Brain microvascular endothelial cell (primary cell): Measurements from ENCODE around the gene PLD1.
A peak's percentile ranks its signal among the peaks of the same experiment; 100 is the strongest.

Experiments
- DNase-seq: peaks from one replicate; pipeline ENCODE4 v3.0.0-alpha.2; 2020
- H3K27ac ChIP-seq: fragments of 250-450 bp; sonication (Bioruptor Pico); 2 replicates; pipeline ENCODE4 v1.5.1; 2020; ENCODE audit warnings: mild to moderate bottlenecking, moderate library complexity
- H3K27me3 ChIP-seq: fragments of 250-450 bp; sonication (Bioruptor Pico); replicated peaks from 2 replicates; pipeline ENCODE4 v1.5.1; 2020; ENCODE audit warnings: mild to moderate bottlenecking
- H3K36me3 ChIP-seq: fragments of 250-450 bp; sonication (Bioruptor Pico); replicated peaks from 2 replicates; pipeline ENCODE4 v1.5.1; 2020; ENCODE audit warnings: mild to moderate bottlenecking
- H3K4me3 ChIP-seq: 2 replicates; pipeline ENCODE4 v1.5.1; 2011; ENCODE audit warnings: low read depth, mild to moderate bottlenecking, control low read depth, low read length, moderate library complexity
- CTCF ChIP-seq: IDR thresholded peaks from 2 replicates; pipeline ENCODE4 v1.5.1; 2011; ENCODE audit warnings: low read depth, mild to moderate bottlenecking, moderate library complexity, low read length, control low read depth, inconsistent platforms; ENCODE audit errors: missing control alignments
- in situ Hi-C: cut with HindIII; loops from 2 replicates; pipeline ENCODE4 v1.10.0; 2017; ENCODE audit warnings: low sequenced_read_pairs, low pct_ligation_motif_present

The PLD1 gene

DNA sequence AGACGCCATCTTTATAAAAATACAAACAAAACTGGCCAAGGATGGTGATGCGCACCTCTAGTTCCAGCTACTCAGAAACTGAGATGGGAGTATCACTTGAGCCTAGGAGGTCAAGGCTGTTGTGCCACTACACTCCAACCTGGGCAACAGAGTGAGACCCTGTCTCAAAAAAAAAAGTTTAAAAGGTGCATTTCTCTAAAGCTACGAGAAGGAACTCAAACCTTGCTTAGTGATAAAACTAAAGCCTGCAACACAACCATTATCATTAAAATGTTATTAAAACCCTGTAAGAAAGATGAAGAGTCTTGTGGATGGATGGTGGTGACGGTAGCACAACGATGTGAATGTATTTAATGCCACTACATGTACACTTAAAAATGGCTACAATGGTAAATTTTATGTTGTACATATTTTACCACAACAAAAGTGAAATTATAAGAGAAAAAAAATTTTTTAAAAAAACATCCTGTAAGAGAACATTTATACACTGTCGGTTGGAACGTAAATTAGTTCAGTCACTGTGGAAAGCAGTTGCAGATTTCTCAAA, 3.1 kb downstream of the PLD1 start:
- H3K27me3 ChIP-seq: no peaks in the 10 kb centered on the region
- in situ Hi-C loops: no loop called here
- peak overlapping the region; percentile 98 for H3K27ac ChIP-seq
- no peak for TF ChIP-seq CTCF
- no peak for DNase-seq
- no peak overlapping the region for H3K4me3 ChIP-seq
- H3K36me3 ChIP-seq: no peaks in the 10 kb centered on the region

DNA sequence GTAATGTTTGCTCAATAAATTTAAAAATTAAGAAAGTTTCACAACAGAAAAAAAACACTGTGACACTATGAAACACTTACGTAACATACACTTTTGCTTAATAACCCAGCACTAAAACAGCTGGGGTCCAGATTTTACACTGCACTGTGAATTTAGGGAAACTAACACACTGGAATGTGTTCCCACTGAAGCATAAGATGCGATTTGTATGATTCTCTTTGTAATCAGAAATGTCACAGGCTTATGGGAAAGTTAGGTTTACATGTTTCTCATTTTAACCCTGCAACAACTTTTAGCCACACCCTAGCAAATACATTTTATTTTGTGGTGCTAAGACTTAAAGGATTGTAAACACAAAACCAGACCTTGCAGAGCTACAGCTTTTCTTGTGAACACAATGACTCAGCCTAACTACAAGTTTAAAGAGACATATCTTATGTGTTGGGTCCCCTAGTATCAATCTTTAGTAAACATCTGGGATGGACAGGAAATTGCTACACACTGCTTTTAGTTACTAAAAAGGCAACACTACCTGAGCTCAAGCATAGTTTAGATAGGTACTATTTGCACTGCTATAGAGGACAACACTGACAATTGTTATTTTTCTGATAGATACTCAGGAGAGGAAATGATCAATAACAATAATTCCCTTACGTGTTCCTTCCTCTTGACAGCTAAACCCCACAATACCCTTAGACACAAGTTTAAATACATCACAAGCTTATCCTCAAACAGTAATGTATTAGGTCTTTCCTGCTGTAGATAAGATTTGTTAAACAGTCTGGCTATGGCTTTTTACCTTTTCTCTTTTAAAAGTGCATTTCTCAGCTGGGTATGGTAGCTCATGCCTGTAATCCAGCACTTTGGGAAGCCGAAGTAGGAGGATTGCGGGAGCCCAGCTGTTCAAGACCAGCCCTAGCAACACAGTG, 3.8 kb downstream of the PLD1 start:
- no peak for TF ChIP-seq CTCF
- in situ Hi-C loops: no loop called here
- peak overlapping the region; percentile 98 for H3K27ac ChIP-seq

GRCh38 chr3:171805687-171806086, 4.6 kb downstream of the PLD1 start:
- Histone ChIP-seq H3K27ac (peak overlapping the region; percentile 98), H3K36me3 (no peaks in the 10 kb centered on the region), H3K27me3 (no peaks in the 10 kb centered on the region), H3K4me3 (no peak overlapping the region)
- no peak for TF ChIP-seq CTCF
- in situ Hi-C loops: no loop called here
- DNase-seq: no peak

More for the DNA sequence above, 3.8 kb downstream of the PLD1 start:
- DNase-seq: peak; percentile 72
- Histone ChIP-seq H3K27me3 (no peaks in the 10 kb centered on the region), H3K36me3 (no peaks in the 10 kb centered on the region), H3K4me3 (no peak overlapping the region)

GRCh38 chr3:171804618-171805389, 5.5 kb downstream of the PLD1 start:
- peak overlapping the region; percentile 98 for H3K27ac ChIP-seq
- no peak for TF ChIP-seq CTCF

DNA sequence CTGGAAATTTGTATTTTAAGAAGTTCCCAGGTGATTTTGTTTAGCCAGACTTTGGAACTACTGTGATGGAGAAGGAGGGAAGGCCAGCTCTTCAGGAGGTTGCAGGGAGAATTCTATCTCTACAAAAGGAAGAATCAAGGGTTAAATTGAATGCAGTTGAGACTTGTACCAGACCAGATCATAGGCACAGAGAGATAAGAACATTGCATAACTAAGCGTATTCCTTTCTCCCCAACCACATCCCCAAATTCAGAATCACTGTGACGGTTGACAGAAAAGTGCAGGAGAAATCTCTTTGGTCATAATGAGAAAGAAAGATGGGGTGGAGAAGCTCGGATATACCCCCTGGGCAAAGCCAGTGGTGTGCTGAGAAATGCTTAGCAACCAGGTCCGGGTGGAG, 7.2 kb downstream of the PLD1 start:
- Histone ChIP-seq H3K27me3 (no peaks in the 10 kb centered on the region), H3K27ac (peak overlapping the region; percentile 98), H3K36me3 (no peaks in the 10 kb centered on the region), H3K4me3 (no peak overlapping the region)
- no peak for TF ChIP-seq CTCF
- in situ Hi-C loops: no loop called here
- DNase-seq: no peak

More at GRCh38 chr3:171804618-171805389, 5.5 kb downstream of the PLD1 start:
- no peaks in the 10 kb centered on the region for H3K27me3 ChIP-seq
- no peak overlapping the region for H3K4me3 ChIP-seq
- no peaks in the 10 kb centered on the region for H3K36me3 ChIP-seq
- in situ Hi-C loops: no loop called here
- peak; percentile 69 for DNase-seq
